NCI-H510A (cell line): ENCODE results near the gene RAB8B.
"Not testable (repeated sequence)": the region's sequence is repeated elsewhere in the genome, so short reads cannot be mapped to it uniquely, and the experiment has no call there.

Experiments
- DNase-seq: peaks from one replicate; lab custom pipeline; 2025; lab: John Stamatoyannopoulos, UW

RAB8B gene

GRCh38 chr15:63208824-63209223 is 19.4 kb downstream of the RAB8B start:
- DNase-seq, result not testable (repeated sequence)

- no peak for DNase-seq
These were observed 21.0 kb downstream of the RAB8B start for GRCh38 chr15:63210151-63211091.

DNA sequence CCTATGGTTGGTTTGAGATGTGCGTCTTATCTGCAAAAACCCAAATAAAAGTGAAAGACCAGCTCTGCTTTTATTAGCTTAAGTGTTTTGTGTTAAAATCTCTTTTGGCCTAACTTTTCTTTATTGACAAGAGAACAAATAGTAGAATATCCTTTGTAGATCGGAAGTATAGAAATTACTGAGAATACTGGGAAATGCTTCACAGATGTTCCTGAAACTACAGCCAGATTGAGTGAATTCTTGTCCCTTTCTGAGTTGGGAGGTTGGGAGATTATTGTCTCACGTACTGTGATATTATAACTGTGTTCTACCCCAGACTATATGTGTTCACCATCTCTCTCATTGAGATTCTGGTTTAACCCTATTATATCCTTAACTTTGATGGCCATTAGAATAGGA is 21.7 kb downstream of the RAB8B start:
- no peak for DNase-seq

DNA sequence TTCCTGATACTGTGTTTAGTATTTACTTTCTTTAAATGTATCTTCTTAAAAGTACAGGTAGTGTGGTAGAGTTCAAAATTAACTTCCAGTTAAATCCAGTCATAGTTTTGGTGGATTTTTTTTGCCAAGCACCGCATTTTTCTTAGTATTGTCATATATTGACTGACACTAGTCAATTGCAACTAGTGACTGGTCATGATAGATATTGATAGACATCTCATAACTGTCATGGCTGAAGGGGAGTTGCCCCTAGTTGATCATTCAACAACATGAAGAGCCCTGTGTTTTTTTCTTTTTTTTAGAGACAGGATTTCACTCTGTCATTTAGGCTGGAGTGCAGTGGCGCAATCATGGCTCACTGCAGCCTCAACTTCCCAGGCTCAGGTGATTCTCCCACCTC is 22.1 kb downstream of the RAB8B start:
- DNase-seq, result no peak

DNA sequence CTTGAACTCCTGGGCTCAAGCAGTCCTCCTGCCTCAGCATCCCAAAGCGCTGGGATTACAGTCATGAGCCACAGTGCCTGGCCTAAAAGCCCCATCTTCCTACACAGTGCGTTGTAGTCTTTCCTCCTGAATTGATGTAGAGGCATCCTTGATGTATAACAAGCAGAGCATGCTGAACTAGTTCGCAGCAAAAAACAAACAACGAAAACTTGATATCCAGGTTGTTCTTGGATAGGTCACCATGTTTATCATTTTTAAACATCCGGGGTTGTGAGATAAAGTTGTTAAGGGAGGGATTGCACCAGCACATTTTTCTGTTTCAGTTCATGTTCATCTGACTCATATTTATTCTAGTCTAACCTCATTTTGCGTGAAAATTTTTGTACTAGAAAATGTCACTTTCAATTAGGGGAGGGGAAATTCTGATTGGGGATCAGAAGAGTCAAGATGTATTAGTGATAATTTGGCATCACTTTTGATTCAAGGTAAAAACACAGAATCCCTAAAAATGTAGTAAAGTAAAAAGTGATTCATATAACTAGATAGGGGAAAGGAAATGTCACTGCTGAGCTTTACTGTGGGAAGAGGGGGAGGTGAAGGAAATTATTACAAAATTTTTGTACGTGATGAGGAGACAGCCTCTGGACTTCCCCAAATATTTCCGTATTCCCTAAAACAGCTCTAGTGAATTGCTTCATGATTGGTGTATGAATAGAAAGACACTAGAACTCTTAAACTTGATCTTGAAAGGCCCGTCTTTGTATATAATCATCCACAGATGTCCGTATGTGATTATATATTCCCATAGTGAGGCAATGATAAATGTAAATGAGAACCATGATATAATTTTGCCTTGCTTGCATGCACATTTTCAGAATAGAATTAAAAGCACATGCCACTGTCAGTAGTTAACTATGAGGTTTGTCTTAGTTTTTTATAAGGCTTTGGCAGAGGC is 22.9 kb downstream of the RAB8B start:
- no peak for DNase-seq

DNA sequence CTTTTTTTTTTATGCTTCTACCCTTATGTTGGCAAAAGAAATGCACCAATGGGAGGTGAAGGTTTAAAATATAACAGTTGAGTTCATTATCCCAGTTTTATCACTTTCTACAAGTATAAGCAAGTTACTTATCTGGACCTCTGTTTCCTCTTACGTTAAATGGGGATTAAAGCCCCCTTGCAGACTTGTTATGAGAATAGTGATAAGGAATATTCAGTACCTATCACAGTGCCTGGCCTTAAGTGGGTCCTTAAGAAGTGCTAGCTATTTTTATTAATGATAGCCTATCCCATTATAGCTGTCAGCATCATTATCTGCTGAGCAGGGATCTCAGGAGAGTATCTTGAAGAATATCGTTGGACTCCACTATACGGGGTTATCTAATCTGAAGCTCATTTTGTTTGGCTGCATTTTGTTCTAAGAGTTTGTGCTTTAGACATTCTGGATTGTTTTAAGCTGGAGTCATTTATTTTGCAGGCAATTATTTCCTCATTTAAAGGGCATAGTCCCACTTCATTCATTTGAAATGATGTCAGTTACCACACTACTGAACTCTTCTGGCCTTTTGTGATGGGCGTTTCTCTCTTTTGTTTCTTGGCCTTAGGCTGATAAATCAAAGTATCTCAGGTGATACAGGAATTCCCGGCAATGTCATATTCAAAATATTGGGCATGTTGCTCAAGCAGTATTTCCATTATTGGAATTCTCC is 28.8 kb downstream of the RAB8B start:
- no peak for DNase-seq

DNA sequence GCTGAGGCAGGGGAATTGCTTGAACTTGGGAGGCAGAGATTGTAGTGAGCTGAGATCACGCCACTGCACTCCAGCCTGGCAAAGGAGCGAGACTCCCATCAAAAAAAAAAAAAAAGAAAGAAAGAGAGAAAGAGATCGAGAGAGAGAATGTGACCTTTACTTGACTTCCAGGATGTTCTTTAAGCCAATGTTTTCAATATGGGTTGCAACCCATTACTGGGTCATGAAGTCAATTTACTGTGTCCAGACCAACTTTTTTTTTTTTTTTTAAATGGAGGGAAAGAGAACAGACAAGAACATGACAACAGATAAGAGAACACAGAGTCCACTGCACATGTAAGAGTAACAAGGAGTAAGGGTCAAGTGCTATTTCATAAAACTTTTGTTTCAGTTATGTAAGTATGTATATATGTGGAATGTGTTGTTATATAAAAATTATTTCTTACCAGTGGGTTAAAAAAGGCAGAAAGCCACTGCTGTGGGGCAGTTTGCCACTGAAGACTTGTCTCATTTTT is 29.8 kb downstream of the RAB8B start:
- DNase-seq, result no peak

- no peak for DNase-seq
These were observed 31.9 kb downstream of the RAB8B start for GRCh38 chr15:63221346-63221745.

DNA sequence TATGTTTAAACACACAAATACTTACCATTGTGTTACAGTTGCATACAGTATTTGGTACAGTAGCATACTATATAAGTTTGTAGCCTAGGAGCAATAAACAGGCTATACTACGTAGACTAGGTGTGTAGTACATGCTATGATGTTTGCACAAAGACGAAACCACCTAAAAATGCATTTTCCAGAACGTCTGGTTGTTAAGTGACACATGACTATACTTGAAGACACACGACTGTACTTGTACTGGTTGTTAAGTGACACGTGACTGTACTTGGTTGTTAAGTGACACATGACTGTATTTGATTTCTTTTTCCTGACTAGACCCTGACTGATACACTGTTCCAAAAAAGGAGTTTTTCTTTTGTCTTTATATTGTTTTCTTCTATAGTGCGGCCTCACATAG is 34.1 kb downstream of the RAB8B start:
- no peak for DNase-seq

GRCh38 chr15:63225381-63225780 is 36.0 kb downstream of the RAB8B start:
- no peak for DNase-seq

DNA sequence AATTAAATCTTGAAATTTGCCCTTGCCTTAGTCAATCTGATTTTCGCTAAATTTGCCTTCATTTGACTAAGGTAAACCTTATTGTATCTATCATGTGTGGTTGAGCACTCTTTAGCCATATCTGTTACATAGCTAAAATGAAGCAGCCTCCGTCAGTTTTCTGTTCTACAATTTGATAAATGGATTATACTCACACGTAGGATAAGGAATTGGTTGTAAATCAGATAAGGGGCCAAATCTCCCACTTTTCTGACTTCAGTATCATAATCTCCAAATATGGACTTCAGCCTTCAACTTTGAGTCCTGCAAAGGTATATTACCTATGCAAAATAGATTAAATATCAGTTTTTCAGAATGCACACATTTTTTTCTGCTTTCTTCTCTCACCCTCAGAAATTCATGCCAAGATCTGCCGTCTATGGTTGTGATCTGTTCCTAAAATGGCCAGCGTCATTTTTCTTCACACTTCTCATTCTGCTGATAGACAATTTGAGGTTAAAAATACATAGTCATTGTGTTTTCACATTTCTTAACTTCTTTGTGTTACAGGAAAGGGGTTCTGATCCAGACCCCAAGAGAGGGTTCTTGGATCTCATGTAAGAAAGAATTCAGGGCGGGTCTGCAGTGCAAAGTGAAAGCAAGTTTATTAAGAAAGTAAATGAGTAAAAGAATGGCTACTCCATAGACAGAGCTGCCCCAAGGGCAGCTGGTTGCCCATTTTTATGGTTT is 36.9 kb downstream of the RAB8B start:
- DNase-seq, result no peak

GRCh38 chr15:63226966-63227401 is 37.6 kb downstream of the RAB8B start:
- no peak for DNase-seq

DNA sequence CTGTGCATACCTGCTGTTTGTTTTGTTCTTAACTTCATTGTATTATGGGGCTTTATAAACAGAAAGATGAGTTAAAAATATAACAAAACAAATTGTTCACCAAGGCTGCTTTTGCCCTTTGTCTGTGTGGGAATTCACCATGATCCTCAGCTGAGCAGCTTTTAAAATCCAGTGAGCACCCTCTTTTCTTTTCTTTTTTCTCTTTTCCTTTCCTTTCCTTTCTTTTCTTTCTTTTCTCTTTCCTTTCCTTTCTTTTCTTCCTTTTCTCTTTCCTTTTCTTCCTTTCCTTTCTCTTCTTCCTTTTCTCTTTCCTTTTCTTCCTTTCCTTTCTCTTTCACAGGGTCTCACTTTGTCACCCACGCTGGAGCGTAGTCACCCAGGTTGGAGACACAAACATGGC is 38.3 kb downstream of the RAB8B start:
- no peak for DNase-seq

- no peak for DNase-seq
These were observed 41.8 kb downstream of the RAB8B start for GRCh38 chr15:63231206-63231605.

DNA sequence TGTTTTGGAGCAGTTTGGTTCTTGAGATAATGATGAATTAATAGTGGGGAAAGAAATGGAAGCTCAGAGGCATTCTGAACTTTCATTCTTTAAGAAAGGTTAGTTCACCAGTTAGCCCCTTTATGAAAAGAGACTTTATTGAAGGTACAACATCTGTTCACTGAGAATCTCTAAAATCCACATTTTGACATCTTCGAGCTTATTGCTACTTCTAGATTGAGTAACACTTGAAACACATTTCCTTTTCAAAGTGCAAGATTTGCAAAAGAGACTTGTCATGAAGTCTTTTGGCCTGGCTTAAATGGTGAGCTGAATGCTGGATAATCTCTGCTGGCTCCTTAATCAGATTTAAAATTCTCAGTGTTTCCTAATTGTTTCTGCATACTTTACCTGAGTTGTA is 42.3 kb downstream of the RAB8B start:
- no peak for DNase-seq

GRCh38 chr15:63232405-63232804 is 43.0 kb downstream of the RAB8B start:
- no peak for DNase-seq

DNA sequence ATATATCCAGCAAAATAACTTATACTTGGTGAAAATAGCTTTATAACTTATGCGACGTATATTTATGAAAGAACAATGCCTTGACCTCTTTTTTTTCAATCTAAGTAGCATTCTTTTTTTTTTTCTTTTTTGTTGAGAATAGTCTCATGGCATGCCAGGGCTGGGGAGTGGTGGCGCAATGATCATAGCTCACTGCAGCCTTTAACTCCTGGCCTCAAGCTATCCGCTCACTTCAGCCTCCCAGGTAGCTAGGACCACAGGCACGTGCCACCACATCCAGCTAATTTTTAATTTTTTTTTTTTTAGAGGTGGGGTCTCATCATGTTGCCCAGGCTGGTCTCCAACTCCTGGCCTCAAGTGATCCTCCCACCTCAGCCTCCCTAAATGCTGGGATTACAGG is 43.5 kb downstream of the RAB8B start:
- no peak for DNase-seq

- DNase-seq, result no peak
These were observed 44.4 kb downstream of the RAB8B start for GRCh38 chr15:63233667-63234423.

DNA sequence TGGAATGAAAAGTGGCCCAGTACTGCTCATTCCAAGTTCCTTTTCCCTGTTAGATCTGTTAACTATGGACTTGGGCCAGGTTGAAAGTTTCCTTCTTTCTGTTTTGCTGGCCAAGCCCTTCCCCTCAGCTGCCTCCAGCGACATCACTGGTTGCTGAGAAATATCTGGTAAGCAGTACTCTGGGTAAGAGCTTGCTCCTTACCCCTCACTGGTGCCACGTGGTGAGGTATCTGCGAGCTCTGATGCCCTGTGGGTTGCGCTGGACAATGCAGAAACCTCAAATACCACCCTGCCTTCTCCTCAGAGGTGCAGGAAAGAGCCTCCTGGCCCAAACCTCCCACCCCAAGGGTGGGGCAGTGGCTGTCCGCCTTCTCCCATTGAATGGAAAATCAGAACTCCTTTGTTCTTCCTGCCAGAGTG is 45.1 kb downstream of the RAB8B start:
- no peak for DNase-seq

DNA sequence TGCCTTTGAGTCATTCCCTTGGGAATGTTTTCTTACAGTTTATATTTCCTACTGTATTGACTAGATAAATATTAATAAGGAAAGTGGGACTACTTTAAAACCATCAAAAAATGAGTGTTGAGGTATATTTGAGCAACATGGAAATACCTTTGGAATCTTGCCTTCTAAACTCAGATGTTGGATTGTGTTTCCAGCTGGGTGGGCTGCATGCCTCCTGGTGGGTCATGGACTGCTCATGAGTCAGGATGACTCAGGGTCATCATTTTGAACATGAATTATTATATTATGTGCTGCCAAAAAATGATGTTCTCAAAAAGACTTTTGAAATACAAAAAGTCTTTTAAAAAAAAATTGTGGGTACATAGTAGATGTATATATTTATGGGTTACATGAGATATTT is 46.9 kb downstream of the RAB8B start:
- DNase-seq, result no peak
